ENCODE results near the gene CELF5. TPM values are rescaled to one million over a fixed set of nuclear protein-coding genes. Genes with fewer than 3 reads are reported as not detected.

Gene CELF5
- total RNA-seq, 1 experiment from 2014 or later = 0.48 TPM

DNA sequence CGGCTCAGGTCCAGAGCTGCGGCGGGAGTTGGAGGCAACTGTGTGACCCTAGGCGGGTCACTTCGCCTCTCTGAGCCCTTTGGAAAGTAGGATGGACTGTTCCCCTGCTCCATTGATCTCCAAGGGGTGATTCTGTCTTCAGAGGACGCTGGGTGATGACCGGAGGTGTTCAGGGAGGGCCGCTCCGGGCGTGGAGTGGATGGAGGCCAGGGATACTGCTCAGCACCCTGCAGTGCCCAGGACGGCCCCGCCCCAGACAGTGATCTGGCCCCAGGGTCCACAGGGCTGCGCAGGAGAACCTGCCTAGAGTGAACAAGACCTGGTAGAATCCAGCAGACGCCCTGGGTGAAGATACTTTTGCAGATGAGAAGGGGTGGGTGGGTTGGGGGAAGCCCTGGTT lies 31.8 kb upstream of the CELF5 start:
- Histone ChIP-seq H3F3A (ENCODE audit: insufficient read depth, low read depth) (no peaks in the 10 kb centered on the region), H3K4me2 (no peak overlapping the region), H2AFZ (no peak overlapping the region), H3K36me3 (ENCODE audit: low read depth) (no peaks in the 10 kb centered on the region), H3K9me3 (ENCODE audit: insufficient read depth, low read depth) (no peaks in the 10 kb centered on the region), H3K4me1 (replicated peaks; ENCODE audit: insufficient read depth) (0 out of 2 replicates have a peak, but pooled peaks cover under 1% of the 10 kb centered on the region), H3K9me2 (ENCODE audit: insufficient read depth) (no peaks in the 10 kb centered on the region), H3K4me3 (no peak overlapping the region), H3K79me2 (ENCODE audit: low read depth) (peaks cover 22% of the 10 kb centered on the region), H3K27ac (no peak overlapping the region), H4K20me1 (ENCODE audit: insufficient read depth) (peaks cover 10% of the 10 kb centered on the region), H3K27me3 (ENCODE audit: insufficient read depth, low read depth) (no peaks in the 10 kb centered on the region)
- TF ChIP-seq CTCF (conservative IDR thresholded peaks at IDR 0.05) (no peak), EZH2 (IDR thresholded peaks at IDR 0.05; ENCODE audit: low read depth) (no peak)
- intact Hi-C loops (cut with micrococcal nuclease; ENCODE audit: unreplicated experiment) = no loop called here
- no TSS peak for BruUV-seq (replicated peaks)
- ChIA-PET POLR2A (ENCODE audit: unreplicated experiment) (no interaction called here), CTCF (no interaction called here)
- no peak for DNase-seq

GRCh38 chr19:3193256-3194105 lies 31.0 kb upstream of the CELF5 start:
- BruUV-seq (replicated peaks) = no TSS peak
- ChIA-PET POLR2A (ENCODE audit: unreplicated experiment) (no interaction called here), CTCF (no interaction called here)
- no peak overlapping the region for H2AFZ ChIP-seq
- H3F3A ChIP-seq (ENCODE audit: insufficient read depth, low read depth) = no peaks in the 10 kb centered on the region
- no peak overlapping the region for H3K27ac ChIP-seq
- H3K4me2 ChIP-seq = no peak overlapping the region
- TF ChIP-seq CTCF (conservative IDR thresholded peaks at IDR 0.05) = no peak
- no peak for TF ChIP-seq EZH2 (IDR thresholded peaks at IDR 0.05; ENCODE audit: low read depth)
- H3K9me2 ChIP-seq (ENCODE audit: insufficient read depth) = no peaks in the 10 kb centered on the region
- intact Hi-C loops (cut with micrococcal nuclease; ENCODE audit: unreplicated experiment) = no loop called here
- no peak for DNase-seq
- no peaks in the 10 kb centered on the region for H3K9me3 ChIP-seq (ENCODE audit: insufficient read depth, low read depth)
- no peaks in the 10 kb centered on the region for H3K27me3 ChIP-seq (ENCODE audit: insufficient read depth, low read depth)
- H3K4me3 ChIP-seq = no peak overlapping the region
- no peaks in the 10 kb centered on the region for H3K4me1 ChIP-seq (replicated peaks; ENCODE audit: insufficient read depth)
- H4K20me1 ChIP-seq (ENCODE audit: insufficient read depth) = peaks cover 10% of the 10 kb centered on the region
- no peaks in the 10 kb centered on the region for H3K36me3 ChIP-seq (ENCODE audit: low read depth)
- peaks cover 14% of the 10 kb centered on the region for H3K79me2 ChIP-seq (ENCODE audit: low read depth)

- ChIA-PET CTCF (interaction anchor here (0.6 kb wide), 1 partner anchor 69 kb away, joined by 6 read pairs; no protein-coding TSS in a partner anchor), POLR2A (ENCODE audit: unreplicated experiment) (no interaction called here)
- peaks cover 5% of the 10 kb centered on the region for H3K79me2 ChIP-seq (ENCODE audit: low read depth)
- no peaks in the 10 kb centered on the region for H3K9me2 ChIP-seq (ENCODE audit: insufficient read depth)
- H3K9me3 ChIP-seq (ENCODE audit: insufficient read depth, low read depth) = no peaks in the 10 kb centered on the region
- H3K4me1 ChIP-seq (replicated peaks; ENCODE audit: insufficient read depth) = no peaks in the 10 kb centered on the region
- intact Hi-C loops (cut with micrococcal nuclease; ENCODE audit: unreplicated experiment) = no loop called here
- no TSS peak for BruUV-seq (replicated peaks)
- H3K4me2 ChIP-seq = no peak overlapping the region
- H2AFZ ChIP-seq = no peak overlapping the region
- no peaks in the 10 kb centered on the region for H3F3A ChIP-seq (ENCODE audit: insufficient read depth, low read depth)
- H3K27ac ChIP-seq = no peak overlapping the region
- H4K20me1 ChIP-seq (ENCODE audit: insufficient read depth) = peaks cover 7% of the 10 kb centered on the region
- TF ChIP-seq CTCF (conservative IDR thresholded peaks at IDR 0.05) (no peak), EZH2 (IDR thresholded peaks at IDR 0.05; ENCODE audit: low read depth) (no peak)
- no peaks in the 10 kb centered on the region for H3K27me3 ChIP-seq (ENCODE audit: insufficient read depth, low read depth)
- DNase-seq = no peak
- no peaks in the 10 kb centered on the region for H3K36me3 ChIP-seq (ENCODE audit: low read depth)
- H3K4me3 ChIP-seq = no peak overlapping the region
Measured at GRCh38 chr19:3194106-3195087, 30.1 kb upstream of the CELF5 start.

Measured in PC-9 (cell line).